Measurements from ENCODE around the gene ACIN1.

- TF ChIP-seq CTCF (conservative IDR thresholded peaks at IDR 0.05) (no peak), EZH2 (IDR thresholded peaks at IDR 0.05; ENCODE audit: low read depth) (no peak)
Measured at GRCh38 chr14:23109769-23110168, 14.8 kb upstream of the ACIN1 start.
